ENCODE data around the gene CHAC1.

CHAC1 gene

DNA sequence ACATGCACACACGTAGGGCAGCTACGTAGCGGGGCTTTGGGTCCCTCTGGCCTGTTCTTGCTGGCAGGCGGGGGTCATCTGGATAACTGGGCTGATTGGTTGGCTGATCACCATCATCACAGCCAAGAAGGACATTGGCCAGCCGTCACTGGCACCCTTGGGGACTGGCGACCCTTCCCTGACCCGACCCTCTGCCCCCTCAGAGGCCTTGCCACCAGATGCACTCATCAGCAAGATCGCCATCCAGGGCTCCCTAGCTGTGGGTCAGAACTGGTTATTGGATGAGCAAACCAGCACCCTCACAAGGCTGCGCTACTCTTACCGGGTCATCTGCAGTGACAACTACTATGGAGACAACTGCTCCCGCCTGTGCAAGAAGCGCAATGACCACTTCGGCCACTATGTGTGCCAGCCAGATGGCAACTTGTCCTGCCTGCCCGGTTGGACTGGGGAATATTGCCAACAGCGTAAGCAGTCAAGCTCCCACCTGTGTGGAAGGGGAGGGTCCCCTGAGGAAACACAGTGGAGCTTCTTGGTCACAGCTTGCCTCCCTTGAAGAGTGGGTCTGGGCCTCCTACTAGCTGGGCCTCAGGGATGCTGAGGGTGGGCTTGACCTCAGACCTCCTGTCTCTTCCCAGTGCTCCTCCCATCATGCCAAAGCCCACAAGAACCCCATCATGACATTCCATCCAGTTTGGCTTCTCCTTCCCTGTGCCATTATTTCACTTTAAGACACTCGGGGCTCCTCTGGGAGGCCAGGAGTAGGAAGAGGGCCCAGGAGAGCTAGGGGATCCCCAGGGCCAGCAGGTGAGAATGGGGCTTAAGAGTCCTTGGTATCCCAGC, 21.8 kb upstream of the CHAC1 start:
- H3K4me3 ChIP-seq (ENCODE audit: low read depth, low read length, poor library complexity, severe bottlenecking): no peak overlapping the region
- no peaks in the 10 kb centered on the region for H3K79me2 ChIP-seq (ENCODE audit: insufficient read depth, low read length)
- H3K4me1 ChIP-seq (ENCODE audit: insufficient read depth, low read length, severe bottlenecking): peaks cover 38% of the 10 kb centered on the region
- no peak overlapping the region for H3K9ac ChIP-seq (ENCODE audit: low read length)
- H3K4me2 ChIP-seq (ENCODE audit: low read length): no peak overlapping the region
- no peaks in the 10 kb centered on the region for H3K9me2 ChIP-seq (ENCODE audit: low read depth, low read length)
- no peaks in the 10 kb centered on the region for H3F3A ChIP-seq (ENCODE audit: insufficient read depth, low read length)
- no peak overlapping the region for H2AFZ ChIP-seq (ENCODE audit: low read length)
- no peaks in the 10 kb centered on the region for H4K20me1 ChIP-seq (ENCODE audit: insufficient read depth, low read length)
- no peaks in the 10 kb centered on the region for H3K9me3 ChIP-seq (ENCODE audit: low read length)
- no peak for TF ChIP-seq EZH2 (IDR thresholded peaks at IDR 0.05; ENCODE audit: borderline replicate concordance, low read length)
- TF ChIP-seq, protein P1, sequence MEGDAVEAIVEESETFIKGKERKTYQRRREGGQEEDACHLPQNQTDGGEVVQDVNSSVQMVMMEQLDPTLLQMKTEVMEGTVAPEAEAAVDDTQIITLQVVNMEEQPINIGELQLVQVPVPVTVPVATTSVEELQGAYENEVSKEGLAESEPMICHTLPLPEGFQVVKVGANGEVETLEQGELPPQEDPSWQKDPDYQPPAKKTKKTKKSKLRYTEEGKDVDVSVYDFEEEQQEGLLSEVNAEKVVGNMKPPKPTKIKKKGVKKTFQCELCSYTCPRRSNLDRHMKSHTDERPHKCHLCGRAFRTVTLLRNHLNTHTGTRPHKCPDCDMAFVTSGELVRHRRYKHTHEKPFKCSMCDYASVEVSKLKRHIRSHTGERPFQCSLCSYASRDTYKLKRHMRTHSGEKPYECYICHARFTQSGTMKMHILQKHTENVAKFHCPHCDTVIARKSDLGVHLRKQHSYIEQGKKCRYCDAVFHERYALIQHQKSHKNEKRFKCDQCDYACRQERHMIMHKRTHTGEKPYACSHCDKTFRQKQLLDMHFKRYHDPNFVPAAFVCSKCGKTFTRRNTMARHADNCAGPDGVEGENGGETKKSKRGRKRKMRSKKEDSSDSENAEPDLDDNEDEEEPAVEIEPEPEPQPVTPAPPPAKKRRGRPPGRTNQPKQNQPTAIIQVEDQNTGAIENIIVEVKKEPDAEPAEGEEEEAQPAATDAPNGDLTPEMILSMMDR (IDR thresholded peaks at IDR 0.05; ENCODE audit: low read length): no peak
- H3K27me3 ChIP-seq (ENCODE audit: insufficient read depth, low read length): peaks cover 10% of the 10 kb centered on the region
- H3K27ac ChIP-seq (ENCODE audit: low read depth, low read length, poor library complexity, severe bottlenecking): no peak overlapping the region
- H3K36me3 ChIP-seq (ENCODE audit: insufficient read depth, low read length): no peaks in the 10 kb centered on the region

DNA sequence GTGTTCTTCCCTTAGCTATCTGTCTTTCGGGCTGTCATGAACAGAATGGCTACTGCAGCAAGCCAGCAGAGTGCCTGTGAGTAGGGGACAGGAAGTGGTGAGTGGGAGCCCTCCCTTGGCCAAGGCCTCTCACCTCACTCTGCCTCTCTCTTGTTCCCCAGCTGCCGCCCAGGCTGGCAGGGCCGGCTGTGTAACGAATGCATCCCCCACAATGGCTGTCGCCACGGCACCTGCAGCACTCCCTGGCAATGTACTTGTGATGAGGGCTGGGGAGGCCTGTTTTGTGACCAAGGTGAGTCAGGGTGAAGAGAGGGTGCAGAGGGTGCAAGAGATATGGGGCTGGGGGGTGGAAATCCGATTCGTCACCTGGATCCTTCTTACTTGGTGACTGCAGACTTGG, 21.1 kb upstream of the CHAC1 start:
- Histone ChIP-seq H3K4me2 (ENCODE audit: low read length) (no peak overlapping the region), H3K79me2 (ENCODE audit: insufficient read depth, low read length) (no peaks in the 10 kb centered on the region), H3K36me3 (ENCODE audit: insufficient read depth, low read length) (no peaks in the 10 kb centered on the region), H3F3A (ENCODE audit: insufficient read depth, low read length) (no peaks in the 10 kb centered on the region), H3K9me2 (ENCODE audit: low read depth, low read length) (no peaks in the 10 kb centered on the region), H4K20me1 (ENCODE audit: insufficient read depth, low read length) (no peaks in the 10 kb centered on the region), H3K27me3 (ENCODE audit: insufficient read depth, low read length) (peaks cover 4% of the 10 kb centered on the region; the same call in 1 of the 2 replicates), H3K27ac (ENCODE audit: low read depth, low read length, poor library complexity, severe bottlenecking) (no peak overlapping the region), H3K9me3 (ENCODE audit: low read length) (no peaks in the 10 kb centered on the region), H2AFZ (ENCODE audit: low read length) (no peak overlapping the region), H3K4me1 (ENCODE audit: insufficient read depth, low read length, severe bottlenecking) (peaks cover 42% of the 10 kb centered on the region), H3K4me3 (ENCODE audit: low read depth, low read length, poor library complexity, severe bottlenecking) (no peak overlapping the region), H3K9ac (ENCODE audit: low read length) (no peak overlapping the region)
- TF ChIP-seq, protein P1 (IDR thresholded peaks at IDR 0.05; ENCODE audit: low read length): no peak
- TF ChIP-seq EZH2 (IDR thresholded peaks at IDR 0.05; ENCODE audit: borderline replicate concordance, low read length): no peak

DNA sequence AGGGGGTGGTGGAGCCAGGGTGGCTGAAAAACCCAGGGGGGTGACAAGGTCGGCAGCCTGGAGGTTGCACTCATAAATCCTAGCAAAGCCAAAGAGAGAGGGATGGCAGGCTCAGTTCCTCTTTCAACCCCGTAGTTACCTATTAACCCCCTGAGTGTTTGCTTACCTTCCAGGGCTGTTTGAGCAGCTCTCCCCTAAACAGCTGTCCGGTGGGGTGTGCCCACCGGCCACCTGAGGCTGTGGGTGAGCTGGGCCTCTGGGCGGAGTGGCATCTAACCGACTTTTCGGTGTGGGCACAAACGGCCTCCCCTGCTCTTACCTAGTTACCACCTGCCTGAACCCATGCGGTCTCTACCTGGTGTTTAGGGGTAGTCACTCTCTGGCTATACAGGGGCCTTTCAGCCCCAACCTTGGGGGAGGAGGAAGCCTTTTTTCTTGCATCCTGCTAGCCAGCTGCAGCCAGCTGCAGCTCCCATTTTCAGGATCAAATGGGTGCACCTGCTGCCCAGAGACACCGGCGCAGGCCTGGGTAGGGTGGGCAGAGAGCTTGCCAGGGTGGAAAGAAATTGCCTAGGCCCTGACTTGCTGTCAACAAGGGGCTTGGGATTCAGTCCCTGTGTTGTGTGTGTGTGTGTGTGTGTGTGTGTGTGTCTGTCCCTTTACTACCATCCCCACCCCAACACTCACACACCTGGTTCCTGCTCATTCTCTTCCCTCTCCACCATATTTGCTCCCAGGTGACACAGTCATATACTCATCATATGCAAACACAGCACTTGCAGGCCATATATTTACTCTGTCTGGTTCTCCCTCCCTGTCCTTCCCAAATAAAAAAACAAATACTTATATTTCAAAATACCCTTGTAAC, 20.4 kb upstream of the CHAC1 start:
- Histone ChIP-seq H2AFZ (ENCODE audit: low read length) (no peak overlapping the region), H4K20me1 (ENCODE audit: insufficient read depth, low read length) (no peaks in the 10 kb centered on the region), H3K4me1 (ENCODE audit: insufficient read depth, low read length, severe bottlenecking) (peaks cover 36% of the 10 kb centered on the region), H3K79me2 (ENCODE audit: insufficient read depth, low read length) (no peaks in the 10 kb centered on the region), H3K4me3 (ENCODE audit: low read depth, low read length, poor library complexity, severe bottlenecking) (no peak overlapping the region), H3K27ac (ENCODE audit: low read depth, low read length, poor library complexity, severe bottlenecking) (no peak overlapping the region), H3K9me3 (ENCODE audit: low read length) (no peaks in the 10 kb centered on the region), H3F3A (ENCODE audit: insufficient read depth, low read length) (no peaks in the 10 kb centered on the region), H3K9ac (ENCODE audit: low read length) (no peak overlapping the region), H3K27me3 (ENCODE audit: insufficient read depth, low read length) (0 out of 2 replicates have a peak, but pooled peaks cover 4% of the 10 kb centered on the region), H3K36me3 (ENCODE audit: insufficient read depth, low read length) (no peaks in the 10 kb centered on the region), H3K9me2 (ENCODE audit: low read depth, low read length) (no peaks in the 10 kb centered on the region), H3K4me2 (ENCODE audit: low read length) (no peak overlapping the region)
- TF ChIP-seq EZH2 (IDR thresholded peaks at IDR 0.05; ENCODE audit: borderline replicate concordance, low read length): no peak
- TF ChIP-seq, protein P1 (IDR thresholded peaks at IDR 0.05; ENCODE audit: low read length): no peak
